ENCODE measurements around the gene SDK2. TPM values are rescaled to one million over a fixed set of nuclear protein-coding genes. Genes with fewer than 3 reads are reported as not detected.

SDK2 gene
- total and polyA plus RNA-seq, 2 of the 8 experiments (the other 6 are each of a cell fraction or from before 2014, with no cell fraction given), result 3.9 to 4.1 TPM

GRCh38 chr17:73598212-73598611 is 46.0 kb downstream of the SDK2 start:
- Histone ChIP-seq H2BK15ac (ENCODE audit: low read length) (no peak overlapping the region), H3K36me3 (ENCODE audit: control insufficient read depth in 2 of 4, insufficient read depth in 4 of 4, low read length in 3 of 4) (no peaks in the 10 kb centered on the region; a peak in 1 of 8 replicates), H3K23me2 (ENCODE audit: low read depth, low read length) (no peaks in the 10 kb centered on the region; the same call in 1 of the 2 replicates), H3K4me2 (ENCODE audit: insufficient read depth in 1 of 2, low read depth in 2 of 2, low read length in 2 of 2) (no peak overlapping the region), H2BK5ac (ENCODE audit: low read depth, low read length) (no peak overlapping the region), H2BK20ac (ENCODE audit: low read length) (no peak overlapping the region), H3K79me2 (ENCODE audit: control insufficient read depth in 1 of 2, insufficient read depth in 2 of 2, low read length in 2 of 2) (no peaks in the 10 kb centered on the region), H2BK12ac (ENCODE audit: low read depth, low read length) (no peak overlapping the region), H3K9ac (replicated peaks in 1 of 4; ENCODE audit: extremely low read depth in 1 of 4, low read depth in 3 of 4, low read length in 3 of 4) (no peak overlapping the region), H4K5ac (ENCODE audit: insufficient read length, low read depth, low read length) (no peak overlapping the region), H3K4me1 (replicated peaks in 1 of 4; ENCODE audit: control insufficient read depth in 3 of 4, insufficient read depth in 4 of 4, low read length in 3 of 4) (peaks cover 0 to 4% (median 2%) of the 10 kb centered on the region in 4 experiments; a peak in 5 of 7 replicates), H3K18ac (ENCODE audit: extremely low read depth, low read length) (no peak overlapping the region), H2BK120ac (replicated peaks; ENCODE audit: low read depth, low read length) (no peak overlapping the region), H3K9me3 (ENCODE audit: insufficient read depth in 2 of 2, low read depth in 1 of 2, low read length in 1 of 2) (no peaks in the 10 kb centered on the region), H3K56ac (replicated peaks; ENCODE audit: insufficient read length, low read depth, low read length) (no peak overlapping the region), H3K27ac (ENCODE audit: low read depth, low read length) (no peak overlapping the region), H3K4ac (replicated peaks; ENCODE audit: insufficient read length, low read depth, low read length) (no peak overlapping the region), H3K14ac (ENCODE audit: insufficient read length) (no peak overlapping the region), H2AFZ (ENCODE audit: low read length) (no peak overlapping the region), H4K20me1 (replicated peaks in 1 of 2; ENCODE audit: control insufficient read depth in 1 of 2, insufficient read depth in 2 of 2, low read length in 2 of 2) (peaks cover 0 to 7% of the 10 kb centered on the region in 2 experiments), H4K8ac (ENCODE audit: extremely low read depth, insufficient read depth, low read length) (no peak overlapping the region), H3K27me3 (replicated peaks in 1 of 4; ENCODE audit: control insufficient read depth in 3 of 4, extremely low read depth in 1 of 4, insufficient read depth in 3 of 4, low read length in 3 of 4) (no peaks in the 10 kb centered on the region), H2AK5ac (ENCODE audit: low read depth, low read length) (no peak overlapping the region), H3K4me3 (ENCODE audit: extremely low read depth in 1 of 4, insufficient read depth in 2 of 4, low read depth in 3 of 4, low read length in 4 of 4) (no peak overlapping the region), H3K23ac (ENCODE audit: insufficient read length) (no peak overlapping the region), H3K79me1 (ENCODE audit: low read depth, low read length) (0 out of 2 replicates have a peak, but pooled peaks cover 4% of the 10 kb centered on the region), H4K91ac (replicated peaks; ENCODE audit: insufficient read length, low read length) (no peak overlapping the region)
- POLR2A ChIA-PET (ENCODE audit: partially characterized antibody), result interaction anchor here (1.2 kb wide), 1 partner anchor 9 kb away, joined by 4 read pairs; no protein-coding TSS in a partner anchor
- 94% methylated on average over 13 of the region's 13 CpGs; no CpG with 5 or more reads in 1 of the 2 experiments for WGBS, 2 experiments (ENCODE audit: extremely low coverage in 1 of 2, insufficient coverage in 1 of 2, insufficient read length in 1 of 2, insufficient replicate concordance in 2 of 2, low coverage in 1 of 2, low lambda C conversion rate in 2 of 2, missing lambda C conversion rate in 1 of 2)
- TF ChIP-seq SAP30 (IDR thresholded peaks at IDR 0.05; ENCODE audit: insufficient read depth, insufficient replicate concordance, low read length) (no peak), E2F6 (IDR thresholded peaks at IDR 0.05) (no peak), JUN (IDR thresholded peaks at IDR 0.05; ENCODE audit: low read depth, low read length) (no peak), RNF2 (IDR thresholded peaks at IDR 0.05; ENCODE audit: borderline replicate concordance, low read depth, low read length, missing control alignments, poor library complexity, severe bottlenecking) (no peak), CTBP2 (IDR thresholded peaks at IDR 0.05; ENCODE audit: borderline replicate concordance, insufficient read depth, insufficient read length, low read length) (no peak), KDM1A (IDR thresholded peaks at IDR 0.05; ENCODE audit: borderline replicate concordance, low read length) (no peak), KDM4A (IDR thresholded peaks at IDR 0.05; ENCODE audit: low read depth, low read length, severe bottlenecking) (no peak)
- TF ChIP-seq, protein P1, sequence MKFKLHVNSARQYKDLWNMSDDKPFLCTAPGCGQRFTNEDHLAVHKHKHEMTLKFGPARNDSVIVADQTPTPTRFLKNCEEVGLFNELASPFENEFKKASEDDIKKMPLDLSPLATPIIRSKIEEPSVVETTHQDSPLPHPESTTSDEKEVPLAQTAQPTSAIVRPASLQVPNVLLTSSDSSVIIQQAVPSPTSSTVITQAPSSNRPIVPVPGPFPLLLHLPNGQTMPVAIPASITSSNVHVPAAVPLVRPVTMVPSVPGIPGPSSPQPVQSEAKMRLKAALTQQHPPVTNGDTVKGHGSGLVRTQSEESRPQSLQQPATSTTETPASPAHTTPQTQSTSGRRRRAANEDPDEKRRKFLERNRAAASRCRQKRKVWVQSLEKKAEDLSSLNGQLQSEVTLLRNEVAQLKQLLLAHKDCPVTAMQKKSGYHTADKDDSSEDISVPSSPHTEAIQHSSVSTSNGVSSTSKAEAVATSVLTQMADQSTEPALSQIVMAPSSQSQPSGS (IDR thresholded peaks at IDR 0.05; ENCODE audit: low read length), result no peak
- CTCF ChIA-PET (ENCODE audit: partially characterized antibody), result interaction anchor here (0.7 to 3.9 kb wide), 7 partner anchors 12 to 393 kb away, joined by 3 to 16 read pairs (median 4); no protein-coding TSS in a partner anchor
- DNase-seq (ENCODE audit: low read depth in 1 of 2, low spot score in 2 of 2), result no peak
- FAIRE-seq, result no peak
